ENCODE results near the gene SERPINB3. TPM values are rescaled to one million over a fixed set of nuclear protein-coding genes. Genes with fewer than 3 reads are reported as not detected.

SERPINB3 gene
- total and polyA plus RNA-seq, 4 donors: 0.43 to 29.0 (median 15.3) TPM; not detected in 1

DNA sequence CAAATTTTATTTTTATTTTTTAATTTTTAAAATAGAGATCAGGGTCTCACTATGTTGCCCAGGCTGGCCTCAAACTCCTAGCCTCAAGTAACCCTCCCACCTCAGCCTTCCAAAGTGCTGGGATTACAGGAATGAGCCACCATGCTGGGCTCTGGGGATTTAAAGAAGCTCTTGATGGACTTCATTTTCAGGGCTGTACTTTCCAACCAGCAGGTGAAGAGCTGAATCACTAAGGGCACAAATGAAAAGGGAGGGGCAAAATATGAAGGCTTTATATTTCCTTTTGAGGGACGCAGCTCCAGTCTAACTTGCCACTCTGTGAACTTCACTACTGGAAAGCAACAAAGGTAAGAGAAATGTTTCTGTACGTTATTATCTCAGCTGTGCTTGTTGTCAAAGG is 41.0 kb upstream of the SERPINB3 start, which contains the start of gene SERPINB11:
SERPINB11 (plus strand) TSS at position 301 of the 400 bp plus-strand sequence. CDS start 7,234 bp downstream, outside the sequence.
- ATAC-seq (ENCODE audit: insufficient read depth, low FRiP score) (no peak), DNase-seq (no peak)
- no peak within 1 kb of the TSS for H3K9ac ChIP-seq (ENCODE audit: insufficient read depth in 1 of 2, low read length in 2 of 2)
- no peaks in the 10 kb centered on the region for H3K4me1 ChIP-seq (ENCODE audit: control insufficient read depth in 5 of 5, insufficient read depth in 5 of 5, low read length in 5 of 5)
- no peak within 1 kb of the TSS for H3K4me3 ChIP-seq
- no peaks in the 10 kb centered on the region for H3K9me3 ChIP-seq (ENCODE audit: control insufficient read depth in 4 of 4, insufficient read depth in 3 of 4, low read length in 3 of 4)
- H3K27me3 ChIP-seq (ENCODE audit: control insufficient read depth in 3 of 3, insufficient read depth in 3 of 3, low read length in 2 of 3): no peaks in the 10 kb centered on the region
- H3K36me3 ChIP-seq (ENCODE audit: control insufficient read depth in 4 of 4, insufficient read depth in 4 of 4, low read length in 4 of 4): no peaks in the 10 kb centered on the region
- TF ChIP-seq, protein P1, sequence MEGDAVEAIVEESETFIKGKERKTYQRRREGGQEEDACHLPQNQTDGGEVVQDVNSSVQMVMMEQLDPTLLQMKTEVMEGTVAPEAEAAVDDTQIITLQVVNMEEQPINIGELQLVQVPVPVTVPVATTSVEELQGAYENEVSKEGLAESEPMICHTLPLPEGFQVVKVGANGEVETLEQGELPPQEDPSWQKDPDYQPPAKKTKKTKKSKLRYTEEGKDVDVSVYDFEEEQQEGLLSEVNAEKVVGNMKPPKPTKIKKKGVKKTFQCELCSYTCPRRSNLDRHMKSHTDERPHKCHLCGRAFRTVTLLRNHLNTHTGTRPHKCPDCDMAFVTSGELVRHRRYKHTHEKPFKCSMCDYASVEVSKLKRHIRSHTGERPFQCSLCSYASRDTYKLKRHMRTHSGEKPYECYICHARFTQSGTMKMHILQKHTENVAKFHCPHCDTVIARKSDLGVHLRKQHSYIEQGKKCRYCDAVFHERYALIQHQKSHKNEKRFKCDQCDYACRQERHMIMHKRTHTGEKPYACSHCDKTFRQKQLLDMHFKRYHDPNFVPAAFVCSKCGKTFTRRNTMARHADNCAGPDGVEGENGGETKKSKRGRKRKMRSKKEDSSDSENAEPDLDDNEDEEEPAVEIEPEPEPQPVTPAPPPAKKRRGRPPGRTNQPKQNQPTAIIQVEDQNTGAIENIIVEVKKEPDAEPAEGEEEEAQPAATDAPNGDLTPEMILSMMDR (IDR thresholded peaks at IDR 0.05; ENCODE audit: control extremely low read depth, extremely low read depth): no peak
- 69 to 83% methylated on average over 2 of the region's 2 CpGs for WGBS, 2 donors
- no peak within 1 kb of the TSS for H3K27ac ChIP-seq (ENCODE audit: low read depth in 1 of 2, low read length in 1 of 2)

DNA sequence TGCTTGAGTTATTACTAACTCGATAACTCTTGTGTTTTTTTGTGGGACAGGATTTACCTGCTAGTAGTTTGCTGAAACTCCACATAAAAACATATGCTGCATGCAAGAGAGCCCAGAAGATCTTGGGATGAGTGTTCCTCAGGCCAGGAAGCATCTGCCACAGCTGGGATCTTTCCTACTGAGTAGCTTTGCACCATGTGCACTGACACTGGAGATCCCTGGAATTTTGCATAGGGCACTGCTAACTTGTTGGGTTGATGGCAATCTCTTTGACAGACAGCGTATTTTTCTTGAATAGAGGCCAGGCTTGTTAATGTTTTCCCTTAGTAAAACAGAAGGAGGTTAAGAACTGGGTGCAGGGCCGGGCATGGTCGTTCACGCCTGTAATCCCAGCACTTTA is 40.3 kb upstream of the SERPINB3 start:
- Histone ChIP-seq H3K27me3 (ENCODE audit: control insufficient read depth in 3 of 3, insufficient read depth in 3 of 3, low read length in 2 of 3) (no peaks in the 10 kb centered on the region), H3K9ac (ENCODE audit: insufficient read depth in 1 of 2, low read length in 2 of 2) (no peak overlapping the region), H3K4me1 (ENCODE audit: control insufficient read depth in 5 of 5, insufficient read depth in 5 of 5, low read length in 5 of 5) (no peaks in the 10 kb centered on the region), H3K4me3 (no peak overlapping the region), H3K27ac (ENCODE audit: low read depth in 1 of 2, low read length in 1 of 2) (no peak overlapping the region), H3K9me3 (ENCODE audit: control insufficient read depth in 4 of 4, insufficient read depth in 3 of 4, low read length in 3 of 4) (no peaks in the 10 kb centered on the region), H3K36me3 (ENCODE audit: control insufficient read depth in 4 of 4, insufficient read depth in 4 of 4, low read length in 4 of 4) (no peaks in the 10 kb centered on the region)
- WGBS, 2 donors: 71 to 87% methylated on average over 5 of the region's 5 CpGs
- DNase-seq (no peak), ATAC-seq (ENCODE audit: insufficient read depth, low FRiP score) (no peak)
- TF ChIP-seq, protein P1 (IDR thresholded peaks at IDR 0.05; ENCODE audit: control extremely low read depth, extremely low read depth): no peak

GRCh38 chr18:63700501-63700900 is 38.8 kb upstream of the SERPINB3 start:
- TF ChIP-seq, protein P1 (IDR thresholded peaks at IDR 0.05; ENCODE audit: control extremely low read depth, extremely low read depth): no peak
- Histone ChIP-seq H3K9ac (ENCODE audit: insufficient read depth in 1 of 2, low read length in 2 of 2) (no peak overlapping the region), H3K27ac (ENCODE audit: low read depth in 1 of 2, low read length in 1 of 2) (no peak overlapping the region), H3K36me3 (ENCODE audit: control insufficient read depth in 4 of 4, insufficient read depth in 4 of 4, low read length in 4 of 4) (no peaks in the 10 kb centered on the region), H3K4me1 (ENCODE audit: control insufficient read depth in 5 of 5, insufficient read depth in 5 of 5, low read length in 5 of 5) (no peaks in the 10 kb centered on the region), H3K9me3 (ENCODE audit: control insufficient read depth in 4 of 4, insufficient read depth in 3 of 4, low read length in 3 of 4) (no peaks in the 10 kb centered on the region), H3K27me3 (ENCODE audit: control insufficient read depth in 3 of 3, insufficient read depth in 3 of 3, low read length in 2 of 3) (no peaks in the 10 kb centered on the region), H3K4me3 (no peak overlapping the region)
- 65 to 68% methylated on average over 3 of the region's 3 CpGs for WGBS, 2 donors
- no peak for DNase-seq
- ATAC-seq (ENCODE audit: insufficient read depth, low FRiP score): no peak

GRCh38 chr18:63697097-63697660 is 35.5 kb upstream of the SERPINB3 start:
- WGBS, 2 donors: 45 to 53% methylated on average over 3 of the region's 3 CpGs
- H3K27me3 ChIP-seq (ENCODE audit: control insufficient read depth in 3 of 3, insufficient read depth in 3 of 3, low read length in 2 of 3): no peaks in the 10 kb centered on the region

More at GRCh38 chr18:63697097-63697660, 35.5 kb upstream of the SERPINB3 start:
- TF ChIP-seq, protein P1 (IDR thresholded peaks at IDR 0.05; ENCODE audit: control extremely low read depth, extremely low read depth): no peak
- Histone ChIP-seq H3K4me3 (no peak overlapping the region), H3K27ac (ENCODE audit: low read depth in 1 of 2, low read length in 1 of 2) (no peak overlapping the region), H3K9me3 (ENCODE audit: control insufficient read depth in 4 of 4, insufficient read depth in 3 of 4, low read length in 3 of 4) (no peaks in the 10 kb centered on the region), H3K4me1 (ENCODE audit: control insufficient read depth in 5 of 5, insufficient read depth in 5 of 5, low read length in 5 of 5) (no peaks in the 10 kb centered on the region), H3K36me3 (ENCODE audit: control insufficient read depth in 4 of 4, insufficient read depth in 4 of 4, low read length in 4 of 4) (no peaks in the 10 kb centered on the region), H3K9ac (ENCODE audit: insufficient read depth in 1 of 2, low read length in 2 of 2) (no peak overlapping the region)
- DNase-seq (no peak), ATAC-seq (ENCODE audit: insufficient read depth, low FRiP score) (no peak)

Measured in lung (tissue), 12 donors.